HG03520 (cell line): Measurements from ENCODE around the gene CCDC27.
A peak's percentile ranks its signal among the peaks of the same experiment; 100 is the strongest.

ENCODE experiments used
- ATAC-seq: cut with Tn5 transposase; IDR thresholded peaks from one replicate; pipeline ENCODE4 v1.9.1; 2021; ENCODE audit warnings: mild to moderate bottlenecking, moderate library complexity; ENCODE audit not compliant: unreplicated experiment

The CCDC27 gene

GRCh38 chr1:3750741-3751140 is 1.5 kb upstream of the CCDC27 start:
- ATAC-seq = no peak

GRCh38 chr1:3753656-3754454 is 1.6 kb downstream of the CCDC27 start:
- ATAC-seq = no peak

- ATAC-seq = no peak
Observed at GRCh38 chr1:3756394-3756793, 4.1 kb downstream of the CCDC27 start.

GRCh38 chr1:3759164-3759563 is 6.9 kb downstream of the CCDC27 start:
- ATAC-seq = no peak

- no peak for ATAC-seq
Observed at GRCh38 chr1:3759796-3760195, 7.5 kb downstream of the CCDC27 start.

- ATAC-seq = no peak
Observed at GRCh38 chr1:3761296-3762010, 9.2 kb downstream of the CCDC27 start.

- no peak for ATAC-seq
Observed at GRCh38 chr1:3762151-3762872, 10.1 kb downstream of the CCDC27 start.

- ATAC-seq = no peak
Observed at GRCh38 chr1:3762873-3763228, 10.6 kb downstream of the CCDC27 start.

- no peak for ATAC-seq
Observed at GRCh38 chr1:3763351-3764125, 11.3 kb downstream of the CCDC27 start.

GRCh38 chr1:3767328-3767925 is 15.2 kb downstream of the CCDC27 start:
- ATAC-seq = no peak

- ATAC-seq = no peak
Observed at GRCh38 chr1:3768811-3769390, 16.7 kb downstream of the CCDC27 start.

GRCh38 chr1:3770047-3770765 is 18.0 kb downstream of the CCDC27 start:
- no peak for ATAC-seq

GRCh38 chr1:3771108-3772026 is 19.1 kb downstream of the CCDC27 start:
- no peak for ATAC-seq

GRCh38 chr1:3772027-3772714 is 19.9 kb downstream of the CCDC27 start:
- ATAC-seq = peak; percentile 43

GRCh38 chr1:3772715-3773571 is 20.7 kb downstream of the CCDC27 start, which contains the start of gene SMIM1:
SMIM1 (plus strand) TSS chr1:3772749; CDS start chr1:3775374, 2,625 bp downstream.
- ATAC-seq = no peak

- no peak for ATAC-seq
Observed at GRCh38 chr1:3773572-3774275, 21.5 kb downstream of the CCDC27 start.
